Astrocyte (in vitro differentiated cells and primary cell): ENCODE results near the gene FGF19. TPM values are rescaled to one million over a fixed set of nuclear protein-coding genes. Genes with fewer than 3 reads are reported as not detected.

ENCODE experiments used
- DNase-seq: peaks from one replicate; pipeline ENCODE4 v3.0.0-alpha.2; 2010; ENCODE audit warnings: low read depth
- FAIRE-seq: peaks from 2 replicates; lab custom pipeline; 2011; peaks lifted over from hg19 to GRCh38; lab: Jason Lieb, UNC
- H2AFZ ChIP-seq: 2 replicates; pipeline ENCODE4 v1.6.0; 2012; ENCODE audit warnings: low read depth, low read length, inconsistent platforms
- H3K27ac ChIP-seq: 2 replicates; pipeline ENCODE4 v1.5.1; 2011; ENCODE audit warnings: low read depth, low read length, inconsistent platforms
- H3K27me3 ChIP-seq: 2 replicates; pipeline ENCODE4 v1.6.0; 2011; ENCODE audit warnings: low read length, inconsistent platforms; ENCODE audit not compliant: insufficient read depth
- H3K36me3 ChIP-seq: 2 replicates; pipeline ENCODE4 v1.5.1; 2011; ENCODE audit warnings: low read length, inconsistent platforms; ENCODE audit not compliant: insufficient read depth
- H3K4me1 ChIP-seq: 2 replicates; pipeline ENCODE4 v1.5.1; 2011; ENCODE audit warnings: low read length, inconsistent platforms; ENCODE audit not compliant: insufficient read depth
- H3K4me2 ChIP-seq: 2 replicates; pipeline ENCODE4 v1.6.0; 2012; ENCODE audit warnings: low read length, inconsistent platforms
- H3K4me3 ChIP-seq: 2 replicates; pipeline ENCODE4 v1.5.1; 2011; ENCODE audit warnings: low read depth, mild to moderate bottlenecking, low read length, inconsistent platforms; ENCODE audit not compliant: insufficient read depth
- H3K79me2 ChIP-seq: 2 replicates; pipeline ENCODE4 v1.6.0; 2012; ENCODE audit warnings: mild to moderate bottlenecking, low read length, inconsistent platforms; ENCODE audit not compliant: insufficient read depth
- H3K9ac ChIP-seq: 2 replicates; pipeline ENCODE4 v1.6.0; 2012; ENCODE audit warnings: mild to moderate bottlenecking, low read length, inconsistent platforms
- H3K9me3 ChIP-seq: 2 replicates; pipeline ENCODE4 v1.5.1; 2012; ENCODE audit warnings: low read depth, mild to moderate bottlenecking, low read length, inconsistent platforms; ENCODE audit not compliant: insufficient read depth
- H4K20me1 ChIP-seq: 2 replicates; pipeline ENCODE4 v1.6.0; 2012; ENCODE audit warnings: low read length, inconsistent platforms; ENCODE audit not compliant: insufficient read depth
- H3K27ac Mint-ChIP-seq: one replicate; pipeline ENCODE4 v1.8.0; 2021; ENCODE audit warnings: mild to moderate bottlenecking, mixed read lengths; ENCODE audit not compliant: unreplicated experiment
- H3K27me3 Mint-ChIP-seq: one replicate; pipeline ENCODE4 v1.8.0; 2021; ENCODE audit warnings: low read depth, mixed read lengths; ENCODE audit not compliant: unreplicated experiment
- H3K36me3 Mint-ChIP-seq: one replicate; pipeline ENCODE4 v1.8.0; 2021; ENCODE audit warnings: low read depth, mixed read lengths; ENCODE audit not compliant: unreplicated experiment
- H3K4me1 Mint-ChIP-seq: one replicate; pipeline ENCODE4 v1.8.0; 2021; ENCODE audit warnings: low read depth, mixed read lengths; ENCODE audit not compliant: unreplicated experiment
- H3K4me3 Mint-ChIP-seq: one replicate; pipeline ENCODE4 v1.8.0; 2021; ENCODE audit warnings: mild to moderate bottlenecking, moderate library complexity, mixed read lengths; ENCODE audit not compliant: unreplicated experiment
- H3K9me3 Mint-ChIP-seq: one replicate; pipeline ENCODE4 v1.8.0; 2021; ENCODE audit warnings: mild to moderate bottlenecking, mixed read lengths; ENCODE audit not compliant: unreplicated experiment
- EZH2 ChIP-seq: IDR thresholded peaks from 2 replicates; pipeline ENCODE4 v1.6.1; 2012; ENCODE audit warnings: mild to moderate bottlenecking, low read length, inconsistent platforms; ENCODE audit not compliant: insufficient read depth
- total RNA-seq: library from RNA; stranded (reverse); gene quantifications from 2 replicates; pipeline ENCODE4 v1.2.1, GENCODE V29; 2021
- TF ChIP-seq, protein P1 (sequence below): IDR thresholded peaks from 2 replicates; pipeline ENCODE4 v1.5.1; 2011; ENCODE audit warnings: low read depth, mild to moderate bottlenecking, inconsistent platforms, low read length, moderate library complexity; ENCODE audit not compliant: insufficient read depth

Gene FGF19
- total RNA-seq, 1 donor from 2014 or later: not detected

- H3K27ac Mint-ChIP-seq: no peak overlapping the region
- TF ChIP-seq EZH2: no peak
- TF ChIP-seq, protein P1, sequence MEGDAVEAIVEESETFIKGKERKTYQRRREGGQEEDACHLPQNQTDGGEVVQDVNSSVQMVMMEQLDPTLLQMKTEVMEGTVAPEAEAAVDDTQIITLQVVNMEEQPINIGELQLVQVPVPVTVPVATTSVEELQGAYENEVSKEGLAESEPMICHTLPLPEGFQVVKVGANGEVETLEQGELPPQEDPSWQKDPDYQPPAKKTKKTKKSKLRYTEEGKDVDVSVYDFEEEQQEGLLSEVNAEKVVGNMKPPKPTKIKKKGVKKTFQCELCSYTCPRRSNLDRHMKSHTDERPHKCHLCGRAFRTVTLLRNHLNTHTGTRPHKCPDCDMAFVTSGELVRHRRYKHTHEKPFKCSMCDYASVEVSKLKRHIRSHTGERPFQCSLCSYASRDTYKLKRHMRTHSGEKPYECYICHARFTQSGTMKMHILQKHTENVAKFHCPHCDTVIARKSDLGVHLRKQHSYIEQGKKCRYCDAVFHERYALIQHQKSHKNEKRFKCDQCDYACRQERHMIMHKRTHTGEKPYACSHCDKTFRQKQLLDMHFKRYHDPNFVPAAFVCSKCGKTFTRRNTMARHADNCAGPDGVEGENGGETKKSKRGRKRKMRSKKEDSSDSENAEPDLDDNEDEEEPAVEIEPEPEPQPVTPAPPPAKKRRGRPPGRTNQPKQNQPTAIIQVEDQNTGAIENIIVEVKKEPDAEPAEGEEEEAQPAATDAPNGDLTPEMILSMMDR: no peak
- DNase-seq (no peak), FAIRE-seq (no peak)
- Histone ChIP-seq H3K27me3 (no peaks in the 10 kb centered on the region), H3K4me2 (no peak overlapping the region), H3K79me2 (no peaks in the 10 kb centered on the region), H2AFZ (no peak overlapping the region), H3K9ac (no peak overlapping the region), H3K4me1 (peaks cover 15% of the 10 kb centered on the region), H3K36me3 (peaks cover 20% of the 10 kb centered on the region), H3K9me3 (no peaks in the 10 kb centered on the region), H4K20me1 (peaks cover 32% of the 10 kb centered on the region), H3K27ac (no peak overlapping the region), H3K4me3 (no peak overlapping the region)
- H3K27me3 Mint-ChIP-seq: peaks cover 4% of the 10 kb centered on the region
- no peaks in the 10 kb centered on the region for H3K9me3 Mint-ChIP-seq
- H3K36me3 Mint-ChIP-seq: peaks cover 14% of the 10 kb centered on the region
- H3K4me1 Mint-ChIP-seq: peaks cover 7% of the 10 kb centered on the region
- H3K4me3 Mint-ChIP-seq: no peak overlapping the region
Observed at GRCh38 chr11:69656536-69657455, 47.0 kb downstream of the FGF19 start.

DNA sequence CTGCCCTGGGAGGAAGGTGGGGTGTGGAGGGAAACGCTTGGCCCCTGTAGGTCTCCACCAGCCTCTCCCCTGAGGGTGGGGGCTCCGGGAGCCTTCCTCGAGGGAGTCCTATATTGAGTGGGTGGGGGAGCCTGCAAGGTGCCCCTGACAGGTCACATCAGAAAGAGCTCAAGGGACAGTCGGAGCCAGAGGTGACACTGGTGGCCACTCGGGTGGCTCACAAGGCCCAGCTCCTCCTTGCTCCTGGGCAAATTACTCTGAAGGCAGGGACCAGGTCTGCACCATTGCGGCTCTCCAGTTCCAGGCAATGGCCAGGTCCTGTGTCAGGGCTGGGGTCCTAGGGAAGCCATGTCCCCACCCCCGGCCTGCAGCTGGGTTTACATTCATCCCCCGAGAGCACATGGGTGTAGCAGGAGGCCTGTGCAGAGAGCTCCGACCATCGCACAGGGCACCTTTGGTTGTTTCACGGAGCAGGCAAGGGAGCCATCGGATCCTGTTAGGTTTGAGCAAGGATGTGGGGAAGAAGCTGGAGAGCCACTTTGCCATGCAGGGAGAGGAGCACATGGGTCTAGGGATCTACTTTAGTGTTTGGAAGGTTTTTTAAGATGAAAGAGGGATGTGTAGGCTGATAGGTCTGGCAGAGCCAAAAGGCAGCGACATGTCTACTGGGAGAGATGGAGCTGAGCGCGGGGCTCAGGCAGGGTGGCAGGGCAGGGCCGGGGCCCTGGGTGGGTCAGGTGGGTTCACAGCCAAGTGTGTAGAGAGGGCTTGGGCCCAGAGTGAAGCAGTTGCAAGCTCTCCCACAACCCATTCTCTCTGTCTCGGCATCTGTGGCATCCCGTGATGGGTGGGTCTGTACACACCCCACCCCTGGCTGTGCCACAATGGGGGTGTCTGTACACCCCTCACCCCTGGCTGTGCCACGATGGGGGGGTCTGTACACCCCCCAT lies 48.1 kb downstream of the FGF19 start:
- Histone ChIP-seq H3K27ac (no peak overlapping the region), H3K79me2 (peaks cover 2% of the 10 kb centered on the region), H3K9ac (no peak overlapping the region), H3K4me3 (no peak overlapping the region), H3K4me2 (no peak overlapping the region), H3K4me1 (peaks cover 15% of the 10 kb centered on the region), H2AFZ (no peak overlapping the region), H3K9me3 (no peaks in the 10 kb centered on the region), H3K36me3 (peaks cover 29% of the 10 kb centered on the region), H4K20me1 (peaks cover 43% of the 10 kb centered on the region), H3K27me3 (no peaks in the 10 kb centered on the region)
- no peak for FAIRE-seq
- Mint-ChIP-seq H3K4me1 (peaks cover 7% of the 10 kb centered on the region), H3K36me3 (peaks cover 12% of the 10 kb centered on the region), H3K4me3 (no peak overlapping the region), H3K27ac (no peak overlapping the region), H3K9me3 (no peaks in the 10 kb centered on the region), H3K27me3 (peaks cover 4% of the 10 kb centered on the region)
- TF ChIP-seq, protein P1: no peak
- TF ChIP-seq EZH2: no peak
- no peak for DNase-seq
